Measurements from ENCODE around the gene DLK1. TPM values are rescaled to one million over a fixed set of nuclear protein-coding genes. Genes with fewer than 3 reads are reported as not detected.

DLK1 gene
- total RNA-seq, 4 donors from 2014 or later, result not detected

DNA sequence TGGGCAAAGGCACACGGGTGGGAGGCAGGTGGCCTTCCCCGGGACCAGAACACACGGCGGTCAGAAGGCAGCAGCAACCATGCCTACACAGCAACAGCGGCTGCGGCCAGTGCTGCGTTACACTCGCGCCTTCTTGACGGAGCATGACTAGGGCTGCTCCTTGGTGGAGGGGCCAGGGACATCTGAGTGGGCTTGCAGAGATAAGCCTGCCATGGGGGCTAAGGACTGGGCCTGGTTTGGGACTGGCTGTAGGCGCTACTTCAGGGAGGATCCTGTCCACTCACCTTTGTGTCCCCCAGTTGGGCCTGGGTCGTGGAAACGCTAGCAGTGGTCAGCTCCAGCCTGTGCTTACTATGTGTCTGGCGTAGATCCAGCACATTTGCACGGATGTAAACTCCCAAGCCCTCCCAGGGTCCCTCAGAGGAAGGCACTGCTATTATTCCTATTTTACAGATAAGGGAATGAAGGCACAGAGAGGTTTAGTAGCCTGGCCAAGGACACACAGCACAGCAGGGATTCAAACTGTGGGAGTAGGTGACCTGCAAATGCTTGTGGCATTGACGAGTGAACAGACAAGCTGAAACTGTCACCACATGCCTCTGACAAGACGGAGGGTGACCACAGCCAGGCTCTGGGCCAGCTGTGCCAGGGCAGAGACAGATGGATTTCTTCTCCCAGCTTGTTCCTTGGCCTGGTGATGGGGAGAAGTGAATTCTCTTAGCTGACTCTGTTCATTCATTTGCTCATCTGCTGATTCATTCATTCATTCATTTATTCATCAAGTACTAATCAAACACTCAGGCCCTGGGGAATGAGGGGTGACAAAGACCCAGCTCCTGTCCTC is 31.9 kb upstream of the DLK1 start:
- intact Hi-C loops (cut with DNase I; ENCODE audit: low total_unique reads), result no loop called here
- no peak overlapping the region for H3K4me3 ChIP-seq (ENCODE audit: low read depth, poor library complexity, severe bottlenecking)
- 82 to 85% methylated on average over 16 to 17 of the region's 17 CpGs for WGBS, 2 donors
- DNase-seq (ENCODE audit: low spot score in 2 of 2), result no peak
- no peak for TF ChIP-seq CTCF (IDR thresholded peaks at IDR 0.05)
- TF ChIP-seq POLR2A (IDR thresholded peaks at IDR 0.05), result no peak

GRCh38 chr14:100695423-100695738 is 31.3 kb upstream of the DLK1 start:
- intact Hi-C loops (cut with DNase I; ENCODE audit: low total_unique reads), result no loop called here
- no peak overlapping the region for H3K4me3 ChIP-seq (ENCODE audit: low read depth, poor library complexity, severe bottlenecking)
- 74 to 75% methylated on average over 13 of the region's 13 CpGs for WGBS, 2 donors
- DNase-seq (ENCODE audit: low spot score in 2 of 2), result no peak
- no peak for TF ChIP-seq CTCF (IDR thresholded peaks at IDR 0.05)
- no peak for TF ChIP-seq POLR2A (IDR thresholded peaks at IDR 0.05)

DNA sequence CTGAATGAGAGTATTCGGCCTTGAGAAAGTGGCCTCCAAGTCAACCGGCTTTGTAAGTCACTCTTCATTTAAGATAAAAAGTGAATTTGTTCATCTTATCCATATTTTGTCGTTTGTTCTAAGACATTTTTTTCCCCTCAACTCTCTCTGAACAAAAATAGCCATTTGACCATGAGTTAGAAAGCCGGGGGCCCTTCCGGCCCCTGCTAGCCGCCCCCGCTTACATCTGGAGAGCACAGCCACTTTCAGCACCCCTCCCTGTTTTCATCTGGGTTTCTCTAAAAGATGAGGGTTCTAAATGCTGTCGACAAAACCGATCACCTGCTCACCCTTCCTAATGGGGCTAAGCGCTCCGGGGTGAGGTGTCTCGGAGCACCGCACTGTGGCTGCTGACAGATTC is 30.7 kb upstream of the DLK1 start:
- 82 to 85% methylated on average over 13 of the region's 13 CpGs for WGBS, 2 donors
- intact Hi-C loops (cut with DNase I; ENCODE audit: low total_unique reads), result no loop called here
- TF ChIP-seq POLR2A (IDR thresholded peaks at IDR 0.05) (no peak), CTCF (IDR thresholded peaks at IDR 0.05) (no peak)
- no peak overlapping the region for H3K4me3 ChIP-seq (ENCODE audit: low read depth, poor library complexity, severe bottlenecking)
- DNase-seq (ENCODE audit: low spot score in 2 of 2), result no peak

DNA sequence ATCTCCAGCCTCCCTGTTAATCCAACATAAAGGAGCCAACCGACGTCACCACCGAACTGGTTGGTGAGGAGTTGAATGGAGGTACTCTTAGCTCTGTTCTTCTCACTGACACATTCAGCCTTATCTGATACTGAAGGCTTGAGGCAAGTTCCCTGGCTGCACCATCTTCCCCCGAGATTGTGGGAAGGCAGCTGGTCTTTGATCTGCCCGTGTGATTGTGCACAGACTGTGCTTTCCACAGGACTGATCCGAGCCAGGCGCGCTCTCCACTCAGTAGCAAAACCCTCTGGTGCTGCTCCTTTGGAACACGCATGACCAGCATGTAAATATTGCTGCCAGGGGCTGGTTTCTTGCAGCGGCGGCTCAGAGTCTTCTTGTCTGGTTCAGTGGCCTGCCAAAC is 30.1 kb upstream of the DLK1 start:
- TF ChIP-seq CTCF (IDR thresholded peaks at IDR 0.05) (no peak), POLR2A (IDR thresholded peaks at IDR 0.05) (no peak)
- WGBS, 2 donors, result 49 to 51% methylated on average over 11 of the region's 11 CpGs
- no peak overlapping the region for H3K4me3 ChIP-seq (ENCODE audit: low read depth, poor library complexity, severe bottlenecking)
- intact Hi-C loops (cut with DNase I; ENCODE audit: low total_unique reads), result no loop called here
- DNase-seq (ENCODE audit: low spot score in 2 of 2), result no peak

DNA sequence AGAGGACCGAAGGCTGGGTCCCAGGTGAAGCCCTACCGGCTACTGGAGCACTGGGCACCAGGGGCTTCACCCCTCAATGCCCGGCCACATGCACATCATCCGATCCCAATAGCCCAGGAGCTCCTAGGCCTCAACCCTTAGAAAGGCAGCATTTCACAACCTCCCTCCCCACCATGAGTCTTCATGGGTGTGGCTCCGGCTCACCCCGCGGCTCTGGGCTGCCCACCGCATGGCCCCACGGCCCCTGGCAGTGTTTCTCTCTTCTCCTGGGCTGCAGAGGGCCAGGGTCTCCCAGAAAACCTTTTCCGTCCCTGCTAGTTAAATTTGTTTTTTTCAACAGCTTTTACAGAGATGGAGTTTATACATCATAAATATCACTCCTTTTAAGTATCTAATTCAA is 28.6 kb upstream of the DLK1 start:
- intact Hi-C loops (cut with DNase I; ENCODE audit: low total_unique reads), result no loop called here
- no peak overlapping the region for H3K4me3 ChIP-seq (ENCODE audit: low read depth, poor library complexity, severe bottlenecking)
- no peak for TF ChIP-seq CTCF (IDR thresholded peaks at IDR 0.05)
- no peak for TF ChIP-seq POLR2A (IDR thresholded peaks at IDR 0.05)
- no peak for DNase-seq (ENCODE audit: low spot score in 2 of 2)
- 61 to 79% methylated on average over 7 to 10 of the region's 10 CpGs for WGBS, 2 donors

Data from lower leg skin (tissue), 4 donors.